ENCODE results near the gene SMIM38. TPM values are rescaled to one million over a fixed set of nuclear protein-coding genes. Genes with fewer than 3 reads are reported as not detected.

SMIM38 gene
- total RNA-seq, 1 experiment from 2014 or later = 0.09 TPM

GRCh38 chr11:69121621-69122325 lies 34.0 kb upstream of the SMIM38 start:
- H2AFZ ChIP-seq (ENCODE audit: low read length) = no peak overlapping the region
- H4K91ac ChIP-seq (ENCODE audit: insufficient read length, low read depth, low read length) = peak overlapping the region; percentile 9
- H4K20me1 ChIP-seq (ENCODE audit: control insufficient read depth, insufficient read depth, insufficient read length) = no peaks in the 10 kb centered on the region
- Mint-ChIP-seq H3K4me3 (no peak overlapping the region), H3K9me3 (peaks cover 7 to 11% of the 10 kb centered on the region in 2 experiments; a peak in 3 of 5 replicates), H3K36me3 (ENCODE audit: insufficient read depth in 1 of 3, low read depth in 3 of 3) (peaks cover 0 to 5% (median 0%) of the 10 kb centered on the region in 3 experiments; a peak in 1 of 7 replicates), H3K27me3 (ENCODE audit: low read depth) (peaks cover 8% of the 10 kb centered on the region), H3K4me1 (peaks cover 16 to 30% of the 10 kb centered on the region in 2 experiments), H3K27ac (no peak overlapping the region)
- no peak overlapping the region for H4K8ac ChIP-seq (replicated peaks; ENCODE audit: insufficient read length, low read depth, low read length)
- no peaks in the 10 kb centered on the region for H3K4me1 ChIP-seq (ENCODE audit: insufficient read depth, low read length)
- H3T11ph ChIP-seq (ENCODE audit: low read length) = no peak overlapping the region
- no peak overlapping the region for H2BK12ac ChIP-seq (ENCODE audit: insufficient read length, low read depth, low read length)
- no peak overlapping the region for H2AK5ac ChIP-seq (ENCODE audit: insufficient read length, low read length)
- WGBS (ENCODE audit: extremely low coverage, insufficient read length, low lambda C conversion rate) = no CpG with 5 or more reads among the region's 19 CpGs
- no peak overlapping the region for H2BK120ac ChIP-seq (ENCODE audit: low read depth, low read length, poor library complexity, severe bottlenecking)
- no peaks in the 10 kb centered on the region for H3K79me1 ChIP-seq (ENCODE audit: insufficient read depth, low read depth, low read length, poor library complexity, severe bottlenecking)
- H3K18ac ChIP-seq (ENCODE audit: insufficient read length, low read depth, low read length) = no peak overlapping the region
- no peaks in the 10 kb centered on the region for H3K9me3 ChIP-seq (ENCODE audit: control insufficient read depth, low read depth, low read length)
- H4K5ac ChIP-seq (ENCODE audit: insufficient read length, low read depth, low read length) = no peak overlapping the region
- no peaks in the 10 kb centered on the region for H3K79me2 ChIP-seq (ENCODE audit: insufficient read depth, low read length)
- H2BK20ac ChIP-seq (ENCODE audit: low read depth, low read length, poor library complexity, severe bottlenecking) = no peak overlapping the region
- H3K27me3 ChIP-seq (ENCODE audit: insufficient read depth, low read length) = no peaks in the 10 kb centered on the region
- no peak overlapping the region for H3K4ac ChIP-seq (ENCODE audit: low read depth, low read length)
- DNase-seq = no peak
- H3K14ac ChIP-seq (ENCODE audit: insufficient read depth, low read length) = no peak overlapping the region
- no peak overlapping the region for H3K4me2 ChIP-seq (ENCODE audit: insufficient read depth, insufficient read length, low read length)
- H2BK5ac ChIP-seq (ENCODE audit: insufficient read length, low read length) = no peak overlapping the region
- H3K56ac ChIP-seq (ENCODE audit: insufficient read length, low read depth, low read length) = no peak overlapping the region
- no peak for TF ChIP-seq CTCF (conservative IDR thresholded peaks at IDR 0.05)
- H3K27ac ChIP-seq (ENCODE audit: insufficient read length, low read depth, low read length) = no peak overlapping the region
- H2BK15ac ChIP-seq (ENCODE audit: low read depth, low read length) = no peak overlapping the region
- H3K23ac ChIP-seq (ENCODE audit: insufficient read length, low read depth, low read length) = no peak overlapping the region
- no peaks in the 10 kb centered on the region for H3K23me2 ChIP-seq (ENCODE audit: insufficient read length, low read depth, low read length, poor library complexity, severe bottlenecking)
- H3K9ac ChIP-seq (ENCODE audit: extremely low read depth, insufficient read length, low read length) = no peak overlapping the region

Data from H9 (cell line).